ENCODE data around the gene LY6G5C.

The LY6G5C gene

DNA sequence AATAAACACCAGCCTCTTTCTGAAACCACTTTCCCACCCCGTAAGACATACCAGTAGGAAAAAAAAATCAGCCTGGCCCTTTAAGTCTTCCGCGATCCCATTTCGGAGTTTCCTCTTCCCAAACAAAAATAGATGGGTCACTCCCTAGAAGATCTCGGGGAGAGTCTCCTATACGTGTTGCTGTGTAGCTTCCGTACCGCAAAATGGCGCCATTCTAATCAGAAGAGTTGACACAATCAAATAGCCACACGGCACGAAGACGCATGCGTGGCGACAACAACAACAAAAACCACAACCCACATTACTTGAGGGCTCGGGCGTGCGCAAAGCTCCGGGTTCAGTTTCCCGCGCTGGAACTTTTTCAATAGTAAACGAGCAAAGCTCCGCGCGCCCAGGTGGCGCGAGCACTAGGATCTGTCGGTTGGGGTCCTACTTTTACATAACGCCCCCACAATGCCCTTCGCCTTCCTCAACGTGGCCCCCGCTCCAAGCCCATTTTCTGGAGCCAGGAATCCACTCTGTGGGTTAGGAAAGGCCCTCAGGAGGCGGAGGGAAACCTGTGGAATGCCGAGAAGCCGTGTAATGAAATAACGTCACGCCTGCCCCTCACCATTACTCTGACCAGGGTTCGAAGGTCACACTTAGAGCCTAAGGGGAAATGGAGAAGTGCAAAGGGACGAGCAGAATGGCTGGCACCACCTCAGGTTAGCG lies 15.9 kb downstream of the LY6G5C start, which contains the start of gene GPANK1:
GPANK1 (minus strand) TSS at position 208 of the 711 bp plus-strand sequence. CDS start 519 bp downstream, outside the sequence.
- H3K27ac ChIP-seq, result peak within 1 kb of the TSS; percentile 98
- DNase-seq (ENCODE audit: low spot score), result peak; percentile 59
- ChIA-PET CTCF (no interaction called here), POLR2A (ENCODE audit: low non-redundant PET) (interaction anchor here (1.1 kb wide), 1 partner anchor 13 kb away, joined by 6 read pairs; the partner anchor contains the start of gene BAG6)
- TF ChIP-seq, protein P1, sequence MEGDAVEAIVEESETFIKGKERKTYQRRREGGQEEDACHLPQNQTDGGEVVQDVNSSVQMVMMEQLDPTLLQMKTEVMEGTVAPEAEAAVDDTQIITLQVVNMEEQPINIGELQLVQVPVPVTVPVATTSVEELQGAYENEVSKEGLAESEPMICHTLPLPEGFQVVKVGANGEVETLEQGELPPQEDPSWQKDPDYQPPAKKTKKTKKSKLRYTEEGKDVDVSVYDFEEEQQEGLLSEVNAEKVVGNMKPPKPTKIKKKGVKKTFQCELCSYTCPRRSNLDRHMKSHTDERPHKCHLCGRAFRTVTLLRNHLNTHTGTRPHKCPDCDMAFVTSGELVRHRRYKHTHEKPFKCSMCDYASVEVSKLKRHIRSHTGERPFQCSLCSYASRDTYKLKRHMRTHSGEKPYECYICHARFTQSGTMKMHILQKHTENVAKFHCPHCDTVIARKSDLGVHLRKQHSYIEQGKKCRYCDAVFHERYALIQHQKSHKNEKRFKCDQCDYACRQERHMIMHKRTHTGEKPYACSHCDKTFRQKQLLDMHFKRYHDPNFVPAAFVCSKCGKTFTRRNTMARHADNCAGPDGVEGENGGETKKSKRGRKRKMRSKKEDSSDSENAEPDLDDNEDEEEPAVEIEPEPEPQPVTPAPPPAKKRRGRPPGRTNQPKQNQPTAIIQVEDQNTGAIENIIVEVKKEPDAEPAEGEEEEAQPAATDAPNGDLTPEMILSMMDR (conservative IDR thresholded peaks at IDR 0.05; ENCODE audit: low read depth), result no peak

DNA sequence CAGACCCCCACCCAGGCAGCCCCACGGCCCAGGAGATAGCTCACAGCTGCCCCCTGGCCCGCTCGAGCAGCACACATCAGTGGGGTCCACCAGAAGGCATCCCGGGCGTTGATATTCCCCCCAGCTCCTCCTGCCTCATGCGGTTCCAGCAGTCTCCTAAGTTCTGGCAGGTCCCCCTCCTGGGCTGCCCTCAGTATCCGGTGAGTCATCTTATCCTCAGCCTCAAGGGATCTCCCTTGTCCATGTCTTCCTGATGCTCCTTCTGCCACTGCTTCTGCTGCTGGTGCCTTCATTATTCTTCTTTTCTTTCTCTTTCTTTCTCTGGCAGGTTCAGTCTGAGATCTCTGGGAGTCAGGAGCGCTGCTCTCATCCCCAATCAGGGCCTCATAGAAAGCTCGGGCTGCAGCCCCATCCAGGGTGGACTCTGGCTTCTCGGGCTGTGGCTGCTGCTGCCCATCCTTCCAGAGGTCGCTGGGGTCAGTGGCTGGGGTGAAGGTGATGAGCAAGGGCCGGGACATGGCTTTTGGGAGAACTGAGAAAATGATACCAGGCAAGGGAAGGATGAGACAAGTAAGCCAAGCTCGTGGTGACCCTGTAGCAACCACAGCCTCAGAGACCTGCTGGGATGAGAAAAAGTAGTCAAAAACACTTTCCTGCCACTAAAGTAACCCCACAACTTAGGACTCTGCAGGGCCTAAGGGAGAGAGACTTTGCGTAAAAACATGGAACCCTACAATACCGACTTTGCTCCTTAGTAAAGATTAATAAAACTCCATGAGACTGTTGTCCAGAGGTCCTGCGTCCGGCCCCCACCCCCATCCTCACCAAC lies 16.7 kb downstream of the LY6G5C start:
- ChIA-PET CTCF (interaction anchor here (0.5 to 1.0 kb wide), 2 partner anchors 24 to 118 kb away, joined by 3 to 4 read pairs; partner anchors contain the start of gene ATP6V1G2), POLR2A (ENCODE audit: low non-redundant PET) (interaction anchor here (0.5 to 1.1 kb wide), 2 partner anchors 12 kb away, joined by 6 to 11 read pairs; partner anchors contain the start of gene BAG6)
- peak; percentile 73 for DNase-seq (ENCODE audit: low spot score)
- TF ChIP-seq, protein P1 (conservative IDR thresholded peaks at IDR 0.05; ENCODE audit: low read depth), result no peak
- peak overlapping the region; percentile 98 for H3K27ac ChIP-seq

DNA sequence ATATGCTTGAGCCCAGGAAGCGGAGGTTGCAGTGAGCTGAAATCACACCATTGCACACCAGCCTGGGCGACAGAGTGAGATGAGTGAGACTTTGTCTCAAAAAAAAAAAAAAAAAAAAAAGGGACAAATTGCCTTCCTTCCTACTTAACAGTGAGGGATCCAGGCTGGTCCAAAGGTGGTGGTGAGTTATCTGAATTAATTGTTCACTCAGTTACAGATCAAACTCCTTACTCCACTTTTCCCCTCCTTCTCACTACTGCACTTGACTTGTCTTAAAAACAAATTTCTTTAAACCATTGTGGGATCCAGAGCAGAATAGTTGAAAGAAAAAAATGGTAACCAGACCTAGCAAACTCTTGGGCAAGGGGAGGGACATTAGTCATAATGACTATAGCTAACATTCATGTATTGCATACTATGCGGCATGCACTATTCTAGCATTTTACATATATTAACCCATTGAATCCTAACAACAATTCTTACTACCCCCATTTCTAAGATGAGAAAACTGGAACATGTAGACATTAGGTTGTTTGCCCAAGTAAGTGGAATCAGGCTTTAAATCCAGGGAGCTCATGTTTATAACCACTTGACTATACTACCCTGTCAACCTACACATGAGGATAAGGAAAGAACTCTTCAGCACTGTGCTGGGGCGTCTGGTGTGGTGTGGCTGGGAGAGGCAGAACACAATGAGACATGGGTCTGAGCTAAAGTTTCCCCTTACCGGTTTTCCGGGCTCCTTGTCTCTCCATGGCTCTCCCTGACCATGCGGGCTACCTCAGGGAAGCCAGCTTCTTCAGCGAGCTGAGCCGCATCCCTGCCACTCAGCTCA lies 17.5 kb downstream of the LY6G5C start:
- TF ChIP-seq, protein P1 (conservative IDR thresholded peaks at IDR 0.05; ENCODE audit: low read depth), result no peak

DNA sequence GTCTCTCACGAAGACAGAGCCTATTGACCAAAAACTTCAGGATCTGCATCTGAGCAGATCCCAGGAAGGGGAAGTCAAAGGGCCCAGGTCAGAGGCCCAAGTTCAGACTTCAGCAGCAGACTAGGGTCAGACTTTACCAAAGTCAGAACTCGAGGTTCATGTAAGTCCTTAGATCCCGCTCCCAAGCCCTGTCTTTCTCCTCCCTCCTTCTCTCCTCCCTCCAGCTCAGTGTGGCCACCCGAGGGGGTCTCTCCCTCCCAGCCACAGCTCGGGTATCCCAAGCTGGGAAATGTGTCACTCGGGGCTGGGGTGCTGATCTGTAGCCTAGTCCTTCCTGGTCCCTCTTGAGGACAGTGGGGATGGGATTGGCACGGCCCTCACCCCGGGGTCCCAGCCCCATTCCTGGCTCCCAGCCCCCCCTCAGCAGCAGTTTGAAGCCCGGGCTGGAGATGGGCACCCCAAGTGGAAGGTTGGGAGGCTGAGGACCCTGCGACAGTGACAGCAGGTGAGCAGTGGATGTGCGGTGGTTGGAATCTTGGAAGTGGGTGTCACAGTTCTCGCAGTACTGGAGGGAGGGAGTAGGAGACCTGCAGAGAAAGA lies 18.6 kb downstream of the LY6G5C start:
- ChIA-PET CTCF (interaction anchor here (0.7 kb wide), 1 partner anchor 260 kb away, joined by 10 read pairs; no protein-coding TSS in a partner anchor), POLR2A (ENCODE audit: low non-redundant PET) (interaction anchor here (0.6 kb wide), 1 partner anchor 119 kb away, joined by 3 read pairs; no protein-coding TSS in a partner anchor)
- TF ChIP-seq, protein P1 (conservative IDR thresholded peaks at IDR 0.05; ENCODE audit: low read depth), result no peak
- H3K27ac ChIP-seq, result peak overlapping the region; percentile 88
- DNase-seq (ENCODE audit: low spot score), result no peak

More for the DNA sequence above, 17.5 kb downstream of the LY6G5C start:
- POLR2A ChIA-PET (ENCODE audit: low non-redundant PET), result interaction anchor here (0.5 kb wide), 1 partner anchor 11 kb away, joined by 11 read pairs; no protein-coding TSS in a partner anchor
- H3K27ac ChIP-seq, result peak overlapping the region; percentile 98
- CTCF ChIA-PET, result interaction anchor here (0.5 to 1.0 kb wide), 3 partner anchors 24 to 1743 kb away, joined by 3 to 4 read pairs (median 3); partner anchors contain the start of gene ATP6V1G2
- DNase-seq (ENCODE audit: low spot score), result peak; percentile 37

DNA sequence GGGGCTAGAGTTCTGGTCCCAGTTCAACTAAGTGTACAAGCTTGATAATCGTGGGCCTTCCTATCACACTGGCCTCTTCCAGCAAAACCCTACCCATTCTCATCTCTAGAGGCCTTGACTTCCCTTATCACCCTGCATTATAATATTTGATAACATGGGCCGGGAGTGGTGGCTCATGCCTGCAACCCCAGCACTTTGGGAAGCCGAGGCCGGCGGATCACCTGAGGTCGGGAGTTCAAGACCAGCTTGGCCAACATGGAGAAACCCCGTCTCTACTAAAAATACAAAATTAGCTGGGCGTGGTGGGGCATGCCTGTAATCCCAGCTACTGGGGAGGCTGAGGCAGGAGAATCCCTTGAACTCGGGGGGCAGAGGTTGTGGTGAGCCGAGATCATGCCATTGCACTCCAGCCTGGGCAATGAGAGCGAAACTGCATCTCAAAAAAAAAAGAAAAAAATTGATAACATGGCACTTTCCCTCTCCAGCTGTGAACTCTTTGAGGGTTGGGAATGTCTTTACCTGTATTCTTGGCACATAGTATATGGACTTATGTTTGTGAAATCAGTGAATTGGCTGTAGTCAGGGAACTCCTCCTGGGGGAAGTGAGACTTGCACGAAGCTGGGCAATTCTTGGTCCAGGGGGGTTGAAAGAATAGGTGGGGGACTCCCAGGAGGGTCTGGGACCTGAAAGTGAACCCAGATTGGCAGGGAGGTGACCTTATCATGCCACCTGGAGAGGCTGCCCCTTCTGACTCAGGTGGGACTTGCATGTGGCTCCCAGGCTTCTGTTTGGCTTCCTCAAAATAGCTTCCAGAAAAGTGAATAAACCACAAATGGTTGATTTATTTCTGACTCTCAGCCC lies 19.4 kb downstream of the LY6G5C start:
- TF ChIP-seq, protein P1 (conservative IDR thresholded peaks at IDR 0.05; ENCODE audit: low read depth), result no peak
- DNase-seq (ENCODE audit: low spot score), result no peak
- ChIA-PET POLR2A (ENCODE audit: low non-redundant PET) (interaction anchor here (0.6 to 1.0 kb wide), 2 partner anchors 9 to 74 kb away, joined by 3 read pairs; no protein-coding TSS in a partner anchor), CTCF (interaction anchor here (0.6 to 0.9 kb wide), 4 partner anchors 10 to 259 kb away, joined by 3 to 10 read pairs (median 6); no protein-coding TSS in a partner anchor)
- peak overlapping the region; percentile 88 for H3K27ac ChIP-seq
